GM12872 (cell line): Measurements from ENCODE around the gene ZBTB20.

ENCODE experiments used
- CTCF ChIP-seq: IDR thresholded peaks from 3 replicates; pipeline ENCODE4 v1.5.1; 2011; ENCODE audit warnings: low read depth, mild to moderate bottlenecking, low read length, moderate library complexity; ENCODE audit not compliant: insufficient read depth

The ZBTB20 gene

GRCh38 chr3:114714237-114714636 lies 432.9 kb downstream of the ZBTB20 start:
- TF ChIP-seq CTCF: no peak

- TF ChIP-seq CTCF: no peak
Observed at GRCh38 chr3:114712728-114713492, 434.2 kb downstream of the ZBTB20 start.

- TF ChIP-seq CTCF: no peak
Observed at GRCh38 chr3:114711321-114711886, 435.7 kb downstream of the ZBTB20 start.

- TF ChIP-seq CTCF: no peak
Observed at GRCh38 chr3:114709102-114709501, 438.0 kb downstream of the ZBTB20 start.

- TF ChIP-seq CTCF: no peak
Observed at GRCh38 chr3:114707252-114707860, 439.7 kb downstream of the ZBTB20 start.

- TF ChIP-seq CTCF: no peak
Observed at GRCh38 chr3:114706591-114707232, 440.4 kb downstream of the ZBTB20 start.

- no peak for TF ChIP-seq CTCF
Observed at GRCh38 chr3:114700637-114701234, 446.4 kb downstream of the ZBTB20 start.
